Nucleus accumbens (tissue), 56 donors: ENCODE measurements around the gene DOCK8.
A peak's percentile ranks its signal among the peaks of the same experiment; 100 is the strongest.

Experiments
- DNase-seq, 56 donors: peaks; one replicate each; lab custom pipeline; 2025; lab: John Stamatoyannopoulos, UW

DOCK8 gene

GRCh38 chr9:265209-265870 lies 50.7 kb downstream of the DOCK8 start:
- no peak for DNase-seq

- DNase-seq, result no peak
These were observed 51.6 kb downstream of the DOCK8 start for GRCh38 chr9:266228-266627.

- no peak for DNase-seq
These were observed 54.0 kb downstream of the DOCK8 start for GRCh38 chr9:268616-269015.

GRCh38 chr9:269081-269711 lies 54.5 kb downstream of the DOCK8 start:
- no peak for DNase-seq

GRCh38 chr9:270657-271237 lies 56.1 kb downstream of the DOCK8 start:
- DNase-seq, result no peak

GRCh38 chr9:272251-273213 lies 57.9 kb downstream of the DOCK8 start:
- peak in 3 of 56 donors; percentile 1 for DNase-seq

- no peak for DNase-seq
These were observed 59.7 kb downstream of the DOCK8 start for GRCh38 chr9:274406-274805.

- no peak for DNase-seq
These were observed 63.1 kb downstream of the DOCK8 start for GRCh38 chr9:277601-278295.

GRCh38 chr9:278651-279050 lies 64.0 kb downstream of the DOCK8 start:
- no peak for DNase-seq

GRCh38 chr9:279674-280073 lies 65.0 kb downstream of the DOCK8 start:
- DNase-seq, result no peak

GRCh38 chr9:281741-282645 lies 67.3 kb downstream of the DOCK8 start:
- DNase-seq, result no peak

GRCh38 chr9:286071-286740 lies 71.5 kb downstream of the DOCK8 start:
- DNase-seq, result no peak

- no peak for DNase-seq
These were observed 74.5 kb downstream of the DOCK8 start for GRCh38 chr9:289121-289520.

- DNase-seq, result no peak
These were observed 78.2 kb downstream of the DOCK8 start for GRCh38 chr9:292915-293314.

GRCh38 chr9:295576-295975 lies 80.9 kb downstream of the DOCK8 start:
- no peak for DNase-seq

GRCh38 chr9:296411-296810 lies 81.7 kb downstream of the DOCK8 start:
- no peak for DNase-seq

GRCh38 chr9:297104-297972 lies 82.7 kb downstream of the DOCK8 start:
- DNase-seq, result peak in 10 of 56 donors; percentile 1 to 29 (median 6)

GRCh38 chr9:303502-303901 lies 88.8 kb downstream of the DOCK8 start:
- no peak for DNase-seq
